IMR-90 (cell line): ENCODE measurements around the gene LIPJ. TPM values are rescaled to one million over a fixed set of nuclear protein-coding genes. Genes with fewer than 3 reads are reported as not detected.
A peak's percentile ranks its signal among the peaks of the same experiment; 100 is the strongest.

ENCODE experiments used
- ATAC-seq: fragments of 200-7000 bp; cut with Tn5 transposase; 2 replicates; pipeline ENCODE4 v1.9.1; 2020; ENCODE audit warnings: low read depth, mild to moderate bottlenecking, moderate library complexity
- BruUV-seq: library from RNA; stranded (reverse); fragments of 400-500 nt; replicated peaks from 2 replicates; lab custom pipeline; 2021; lab: Mats Ljungman, UMichigan
- CTCF ChIA-PET: fragments of 300-600 bp; formaldehyde crosslinking; extraction: SDS; loops from one replicate; lab custom pipeline; 2021; ENCODE audit warnings: antibody characterized with exemption; lab: Yijun Ruan, JAX
- POLR2A ChIA-PET: fragments of 300-600 bp; sonication (Branson Sonifier 250); formaldehyde crosslinking; loops from one replicate; lab custom pipeline; 2022; ENCODE audit warnings: antibody characterized with exemption; ENCODE audit not compliant: unreplicated experiment; lab: Charles Lee
- DNase-seq: peaks from one replicate; pipeline ENCODE4 v3.0.0; 2013
- H2AFZ ChIP-seq: replicated peaks from 2 replicates; pipeline ENCODE3; 2013; ENCODE audit warnings: low read length, mild to moderate bottlenecking; ENCODE audit not compliant: poor library complexity
- H2AK5ac ChIP-seq: 2 replicates; pipeline ENCODE4 v1.6.1; 2013; ENCODE audit warnings: low read depth, low read length, inconsistent platforms
- H2AK9ac ChIP-seq: replicated peaks from 2 replicates; pipeline ENCODE3; 2013; ENCODE audit warnings: mild to moderate bottlenecking, low read depth, low read length, moderate library complexity; ENCODE audit not compliant: poor library complexity
- H2BK120ac ChIP-seq: 2 replicates; pipeline ENCODE4 v1.6.1; 2013; ENCODE audit warnings: low read depth, low read length, inconsistent platforms
- H2BK15ac ChIP-seq: 3 replicates; pipeline ENCODE4 v1.6.1; 2013; ENCODE audit warnings: low read depth, low read length, inconsistent platforms
- H2BK20ac ChIP-seq: 2 replicates; pipeline ENCODE4 v1.6.1; 2013; ENCODE audit warnings: low read depth, mild to moderate bottlenecking, inconsistent platforms, low read length, moderate library complexity
- H2BK5ac ChIP-seq: 2 replicates; pipeline ENCODE4 v1.6.1; 2013; ENCODE audit warnings: mild to moderate bottlenecking, low read depth, low read length, inconsistent platforms; ENCODE audit not compliant: poor library complexity, severe bottlenecking
- H3K14ac ChIP-seq: replicated peaks from 2 replicates; pipeline ENCODE4 v1.6.1; 2013; ENCODE audit warnings: low read depth, low read length, inconsistent platforms
- H3K18ac ChIP-seq: 2 replicates; pipeline ENCODE4 v1.6.1; 2013; ENCODE audit warnings: low read depth, low read length, control low read depth
- H3K23ac ChIP-seq: 2 replicates; pipeline ENCODE4 v1.6.1; 2013; ENCODE audit warnings: low read depth, low read length, inconsistent platforms
- H3K27ac ChIP-seq: 2 replicates; pipeline ENCODE4 v1.5.1; 2013; ENCODE audit warnings: mild to moderate bottlenecking, control low read depth, low read length; ENCODE audit not compliant: insufficient read depth
- H3K27me3 ChIP-seq: 2 replicates; pipeline ENCODE4 v1.6.1; 2013; ENCODE audit warnings: low read length; ENCODE audit not compliant: control insufficient read depth, insufficient read depth
- H3K36me3 ChIP-seq: 2 replicates; pipeline ENCODE4 v1.6.1; 2013; ENCODE audit warnings: low read length, mixed read lengths; ENCODE audit not compliant: control insufficient read depth, insufficient read depth
- H3K4ac ChIP-seq: 2 replicates; pipeline ENCODE4 v1.6.1; 2013; ENCODE audit warnings: low read depth, low read length, inconsistent platforms
- H3K4me1 ChIP-seq: 2 replicates; pipeline ENCODE4 v1.6.1; 2013; ENCODE audit warnings: low read length, mixed read lengths; ENCODE audit not compliant: control insufficient read depth, insufficient read depth
- H3K4me2 ChIP-seq: 2 replicates; pipeline ENCODE4 v1.6.1; 2013; ENCODE audit warnings: low read depth, mild to moderate bottlenecking, control low read depth, low read length, moderate library complexity
- H3K4me3 ChIP-seq: 2 replicates; pipeline ENCODE4 v1.5.1; 2013; ENCODE audit warnings: low read depth, mild to moderate bottlenecking, control low read depth, low read length, moderate library complexity; ENCODE audit not compliant: insufficient read depth
- H3K56ac ChIP-seq: 2 replicates; pipeline ENCODE4 v1.6.1; 2013; ENCODE audit warnings: low read length, inconsistent platforms; ENCODE audit not compliant: insufficient read depth; ENCODE audit errors: extremely low read depth
- H3K79me1 ChIP-seq, 2 experiments: 2 replicates each; pipeline ENCODE4 v1.6.1; 2013; ENCODE audit warnings: low read length in 2 of 2, inconsistent platforms in 1 of 2, low read depth in 1 of 2
- H3K9ac ChIP-seq: 2 replicates; pipeline ENCODE4 v1.6.1; 2013; ENCODE audit warnings: low read depth, low read length, control low read depth
- H3K9me1 ChIP-seq: 2 replicates; pipeline ENCODE4 v1.6.1; 2013; ENCODE audit warnings: low read length, inconsistent platforms; ENCODE audit not compliant: insufficient read depth
- H3K9me3 ChIP-seq: 2 replicates; pipeline ENCODE4 v1.6.1; 2013; ENCODE audit warnings: low read length; ENCODE audit not compliant: control insufficient read depth, insufficient read depth
- H4K20me1 ChIP-seq: 2 replicates; pipeline ENCODE4 v1.6.1; 2013; ENCODE audit warnings: low read length, inconsistent platforms; ENCODE audit not compliant: insufficient read depth
- H4K5ac ChIP-seq: 2 replicates; pipeline ENCODE4 v1.6.1; 2013; ENCODE audit warnings: mild to moderate bottlenecking, low read depth, low read length, control low read depth
- H4K8ac ChIP-seq, 2 experiments: 2 replicates each; pipeline ENCODE4 v1.6.1; 2013; ENCODE audit warnings: low read depth in 2 of 2, low read length in 2 of 2, control low read depth in 1 of 2, inconsistent platforms in 1 of 2
- H4K91ac ChIP-seq: 2 replicates; pipeline ENCODE4 v1.6.1; 2013; ENCODE audit warnings: low read depth, low read length, inconsistent platforms; ENCODE audit not compliant: insufficient read depth
- CEBPB ChIP-seq: IDR thresholded peaks from 2 replicates; pipeline ENCODE4 v1.6.1; 2012; ENCODE audit warnings: low read depth, low read length, improper control_type of control experiment
- FOS ChIP-seq: fragments of 150-350 bp; IDR thresholded peaks from 2 replicates; pipeline ENCODE4 v1.6.1; 2016; ENCODE audit warnings: low read depth, low read length
- MAFK ChIP-seq: IDR thresholded peaks from 2 replicates; pipeline ENCODE4 v1.6.1; 2012; ENCODE audit warnings: low read depth, low read length, improper control_type of control experiment
- MAZ ChIP-seq: IDR thresholded peaks from 2 replicates; pipeline ENCODE4 v1.6.1; 2012; ENCODE audit warnings: low read depth, mild to moderate bottlenecking, low read length, improper control_type of control experiment, moderate library complexity, borderline replicate concordance
- SMC3 ChIP-seq: fragments of 150-350 bp; IDR thresholded peaks from 2 replicates; pipeline ENCODE4 v1.6.1; 2016; ENCODE audit warnings: low read depth, mild to moderate bottlenecking, antibody characterized with exemption, low read length, moderate library complexity
- dilution Hi-C: fragments of 300-500 bp; cut with HindIII; formaldehyde crosslinking; loops from one replicate; pipeline ENCODE4 v1.14.3; 2018; ENCODE audit warnings: low sequenced_read_pairs; ENCODE audit not compliant: unreplicated experiment
- in situ Hi-C: fragments of 300-500 bp; cut with MboI; formaldehyde crosslinking; loops from 3 replicates; pipeline ENCODE4 v1.14.3; 2019; ENCODE audit warnings: low sequenced_read_pairs, inconsistent platforms, mixed read lengths
- intact Hi-C: fragments of 100-400 bp; cut with micrococcal nuclease; formaldehyde crosslinking; loops from 2 replicates; pipeline ENCODE4 v1.10.0; 2022
- polyA plus RNA-seq, 3 experiments: library from polyadenylated mRNA; depleted of rRNA; stranded (reverse); fragments of >200 nt; gene quantifications; 2 replicates each; pipeline ENCODE4 v1.2.3, GENCODE V29; 2012; ENCODE audit warnings: low replicate concordance in 1 of 3
- total RNA-seq: library from RNA; depleted of rRNA; stranded (reverse); fragments of >200 nt; gene quantifications from 2 replicates; pipeline ENCODE4 v1.2.3, GENCODE V29; 2012

LIPJ gene
- total and polyA plus RNA-seq, 2 of the 4 experiments (the other 2 are of a cell fraction), result not detected

- ChIA-PET CTCF (no interaction called here), POLR2A (no interaction called here)
- no peak overlapping the region for H4K8ac ChIP-seq
- no peak overlapping the region for H3K4me2 ChIP-seq
- peak; percentile 60 for DNase-seq
- H2AK9ac ChIP-seq, result no peak overlapping the region
- no peaks in the 10 kb centered on the region for H3K9me1 ChIP-seq
- H3K79me1 ChIP-seq, result no peaks in the 10 kb centered on the region
- dilution Hi-C loops (no loop called here), intact Hi-C loops (no loop called here), in situ Hi-C loops (no loop called here)
- H3K18ac ChIP-seq, result no peak overlapping the region
- no peak for TF ChIP-seq SMC3
- TF ChIP-seq MAFK, result peak; percentile 74
- no peak for TF ChIP-seq MAZ
- peak; percentile 75 for TF ChIP-seq CEBPB
- TF ChIP-seq FOS, result 0 out of 2 replicates have a peak, but pooled peaks have one; percentile 5
- H2BK5ac ChIP-seq, result no peak overlapping the region
- no TSS peak for BruUV-seq
- no peak overlapping the region for H3K27ac ChIP-seq
- no peaks in the 10 kb centered on the region for H3K27me3 ChIP-seq
- no peak overlapping the region for H3K9ac ChIP-seq
- H3K14ac ChIP-seq, result no peak overlapping the region
- H4K5ac ChIP-seq, result no peak overlapping the region
- no peak overlapping the region for H2BK120ac ChIP-seq
- ATAC-seq, result peak; percentile 63; the same call in 1 of the 2 replicates
- H4K91ac ChIP-seq, result no peak overlapping the region
- H3K9me3 ChIP-seq, result peaks cover 4% of the 10 kb centered on the region
- H2AFZ ChIP-seq, result no peak overlapping the region
- H3K56ac ChIP-seq, result no peak overlapping the region
- no peak overlapping the region for H3K4ac ChIP-seq
- no peak overlapping the region for H2AK5ac ChIP-seq
- no peaks in the 10 kb centered on the region for H3K36me3 ChIP-seq
- no peak overlapping the region for H3K23ac ChIP-seq
- no peaks in the 10 kb centered on the region for H3K4me1 ChIP-seq
- no peaks in the 10 kb centered on the region for H4K20me1 ChIP-seq
- H3K4me3 ChIP-seq, result no peak overlapping the region
- H2BK15ac ChIP-seq, result no peak overlapping the region
- no peak overlapping the region for H2BK20ac ChIP-seq
Measured at GRCh38 chr10:88642963-88643362, 56.4 kb downstream of the LIPJ start.
